HG03280 (cell line): ENCODE data around the gene MAPKAPK5.
"Not testable (repeated sequence)": the region's sequence is repeated elsewhere in the genome, so short reads cannot be mapped to it uniquely, and the experiment has no call there.

Experiments
- ATAC-seq: cut with Tn5 transposase; IDR thresholded peaks from one replicate; pipeline ENCODE4 v1.9.1; 2021; ENCODE audit warnings: mild to moderate bottlenecking, moderate library complexity; ENCODE audit not compliant: unreplicated experiment

The MAPKAPK5 gene

DNA sequence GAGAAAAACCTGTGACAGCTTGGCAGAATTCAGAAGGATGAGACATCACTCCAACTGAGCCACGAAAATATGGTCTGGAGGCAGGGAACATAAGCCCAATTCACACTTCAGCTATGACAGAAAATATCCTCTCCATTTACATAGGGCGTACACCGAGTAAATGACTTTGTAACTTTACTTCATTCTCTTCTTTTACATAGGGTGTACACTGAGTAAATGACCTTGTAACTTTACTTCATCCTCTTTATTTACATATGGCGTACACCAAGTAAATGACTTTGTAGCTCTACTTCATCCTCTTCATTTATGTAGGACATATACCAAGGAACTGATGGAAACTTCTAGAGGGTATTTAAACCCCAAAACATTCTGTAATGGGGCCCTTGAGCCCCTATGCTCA lies 14.1 kb upstream of the MAPKAPK5 start:
- no peak for ATAC-seq

DNA sequence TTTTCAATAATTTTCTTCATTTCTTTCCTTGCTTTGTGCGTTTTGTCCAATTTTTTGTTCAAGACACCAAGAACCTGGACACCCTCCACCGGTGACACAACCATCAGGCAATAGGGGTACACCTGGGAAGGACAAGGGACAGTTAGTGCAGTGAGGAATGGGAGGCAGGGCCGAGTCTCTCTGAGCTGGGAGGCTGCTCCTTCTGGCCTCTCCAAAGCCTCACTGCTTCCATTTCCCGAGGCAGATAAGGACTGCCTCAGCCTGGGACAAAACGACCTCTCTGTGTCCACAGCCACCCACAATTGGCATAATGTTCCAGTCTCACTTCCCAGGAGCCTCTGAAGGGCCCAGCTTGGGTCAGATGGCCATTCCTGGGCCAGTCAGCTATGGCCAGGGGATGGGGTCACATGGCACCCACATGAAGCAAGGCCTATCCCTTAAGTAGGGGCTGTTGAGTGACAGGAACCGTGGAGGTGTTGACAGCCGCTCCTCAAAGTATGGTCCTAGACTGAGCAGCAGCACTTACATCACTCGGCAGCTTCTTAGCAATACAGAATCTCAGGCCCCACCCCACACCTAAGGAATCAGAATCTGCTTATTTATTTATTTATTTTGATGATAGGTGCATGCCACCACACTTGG lies 13.6 kb upstream of the MAPKAPK5 start:
- no peak for ATAC-seq

DNA sequence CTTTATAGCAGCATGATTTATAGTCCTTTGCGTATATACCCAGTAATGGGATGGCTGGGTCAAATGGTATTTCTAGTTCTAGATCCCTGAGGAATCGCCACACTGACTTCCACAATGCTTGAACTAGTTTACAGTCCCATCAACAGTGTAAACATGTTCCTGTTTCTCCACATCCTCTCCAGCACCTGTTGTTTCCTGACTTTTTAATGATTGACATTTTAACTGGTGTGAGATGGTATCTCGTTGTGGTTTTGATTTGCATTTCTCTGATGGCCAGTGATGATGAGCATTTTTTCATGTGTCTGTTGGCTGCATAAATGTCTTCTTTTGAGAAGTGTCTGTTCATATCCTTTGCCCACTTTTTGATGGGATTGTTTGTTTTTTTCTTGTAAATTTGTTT lies 12.4 kb upstream of the MAPKAPK5 start:
- not testable (repeated sequence) for ATAC-seq

DNA sequence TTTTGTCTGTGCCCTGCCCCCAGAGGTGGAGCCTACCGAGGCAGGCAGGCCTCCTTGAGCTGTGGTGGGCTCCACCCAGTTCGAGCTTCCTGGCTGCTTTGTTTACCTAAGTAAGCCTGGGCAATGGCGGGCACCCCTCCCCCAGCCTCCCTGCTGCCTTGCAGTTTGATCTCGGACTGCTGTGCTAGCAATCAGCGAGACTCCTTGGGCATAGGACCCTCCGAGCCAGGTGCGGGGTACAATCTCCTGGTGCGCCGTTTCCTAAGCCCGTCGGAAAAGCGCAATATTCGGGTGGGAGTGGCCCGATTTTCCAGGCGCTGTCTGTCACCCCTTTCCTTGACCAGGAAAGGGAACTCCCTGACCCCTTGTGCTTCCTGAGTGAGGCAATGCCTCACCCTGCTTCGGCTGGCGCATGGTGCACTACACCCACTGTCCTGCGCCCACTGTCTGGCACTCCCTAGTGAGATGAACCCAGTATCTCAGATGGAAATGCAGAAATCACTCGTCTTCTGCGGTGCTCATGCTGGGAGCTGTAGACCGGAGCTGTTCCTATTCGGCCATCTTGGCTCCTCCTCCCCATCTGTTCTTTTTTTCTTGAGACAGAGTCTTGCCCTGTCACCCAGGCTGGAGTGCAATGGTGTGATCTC lies 7.2 kb upstream of the MAPKAPK5 start:
- ATAC-seq: not testable (repeated sequence)

DNA sequence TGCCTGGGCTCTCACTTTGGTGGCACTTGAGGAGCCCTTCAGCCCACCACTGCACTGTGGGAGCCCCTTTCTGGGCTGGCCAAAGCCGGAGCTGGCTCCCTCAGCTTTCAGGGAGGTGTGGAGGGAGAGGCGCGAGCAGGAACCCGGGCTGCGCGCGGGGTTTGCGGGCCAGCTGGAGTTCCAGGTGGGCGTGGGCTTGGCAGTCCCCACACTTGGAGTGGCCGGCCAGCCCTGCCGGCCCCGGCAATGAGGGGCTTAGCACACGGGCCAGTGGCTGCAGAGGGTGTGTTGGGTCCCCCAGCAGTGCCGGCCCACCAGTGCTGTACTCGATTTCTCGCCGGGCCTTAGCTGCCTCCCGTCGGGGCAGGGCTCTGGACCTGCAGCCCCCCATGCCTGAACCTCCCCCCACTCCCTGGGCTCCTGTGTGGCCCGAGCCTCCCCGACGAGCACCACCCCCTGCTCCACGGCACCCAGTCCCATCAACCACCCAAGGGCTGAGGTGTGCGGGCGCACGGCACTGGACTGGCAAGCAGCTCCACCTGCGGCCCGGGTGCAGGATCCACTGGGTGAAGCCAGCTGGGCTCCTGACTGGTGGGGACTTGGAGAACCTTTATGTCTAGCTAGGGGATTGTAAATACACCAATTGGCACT lies 6.4 kb upstream of the MAPKAPK5 start:
- ATAC-seq: not testable (repeated sequence)

DNA sequence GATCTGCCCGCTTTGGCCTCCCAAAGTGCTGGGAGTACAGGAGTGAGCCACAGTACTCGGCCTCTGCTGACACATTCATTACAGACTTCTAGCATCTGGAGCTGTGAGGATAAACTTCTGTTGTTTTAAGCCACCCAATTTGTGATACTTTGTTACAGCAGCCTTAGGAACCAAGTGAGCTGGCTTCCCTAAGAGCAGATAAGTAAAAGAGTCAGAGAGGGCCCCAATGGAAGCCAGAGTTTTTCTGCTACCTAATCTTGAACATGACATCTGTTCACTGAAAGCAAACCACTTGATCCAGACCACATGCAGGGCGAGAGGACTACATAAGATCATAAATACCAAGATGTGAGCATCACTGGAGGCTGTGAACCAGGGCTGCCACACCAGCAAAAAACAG lies 3.7 kb upstream of the MAPKAPK5 start:
- ATAC-seq: no peak

DNA sequence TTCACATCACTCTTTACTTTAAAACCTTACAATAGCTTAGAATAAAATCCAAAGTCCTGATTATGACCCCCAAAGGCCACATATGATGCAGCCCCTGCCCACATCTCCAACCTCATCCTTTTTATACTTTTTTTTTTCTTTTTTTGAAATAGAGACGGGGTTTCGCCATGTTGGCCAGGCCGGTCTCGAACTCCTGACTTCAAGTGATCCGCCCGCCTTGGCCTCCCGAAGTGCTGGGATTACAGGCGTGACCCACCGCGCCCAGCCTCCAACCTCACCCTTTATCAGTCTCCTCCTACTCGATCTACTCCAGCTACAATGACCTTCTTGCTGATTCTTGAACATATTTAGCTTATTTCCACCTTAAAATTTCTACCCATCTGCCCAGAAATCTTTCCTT lies 1.2 kb upstream of the MAPKAPK5 start:
- no peak for ATAC-seq

DNA sequence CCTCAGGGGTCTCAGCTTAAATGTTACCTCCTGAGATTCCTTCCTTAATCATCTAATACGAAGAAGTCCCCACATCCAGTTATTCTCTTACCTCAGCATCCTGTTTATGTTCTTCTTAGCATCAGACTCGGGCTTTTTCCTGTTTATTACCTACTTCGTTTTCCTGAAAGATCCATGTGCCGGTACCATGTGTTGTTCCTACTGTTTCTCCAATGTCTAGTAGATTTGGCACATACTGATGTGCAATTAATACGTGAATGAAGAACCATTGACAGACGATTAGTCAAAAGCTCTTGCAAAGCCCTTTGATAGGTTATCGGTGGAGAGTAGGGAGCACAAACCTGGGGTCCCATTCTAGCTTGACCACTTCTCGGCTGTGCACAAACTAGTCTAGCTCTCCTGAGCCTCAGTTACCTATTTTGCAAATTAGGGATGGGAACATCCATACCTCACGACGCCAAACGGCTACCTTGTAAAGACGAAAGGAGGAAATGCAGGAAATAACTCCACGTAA lies 735 bp upstream of the MAPKAPK5 start:
- peak; percentile 3 for ATAC-seq

DNA sequence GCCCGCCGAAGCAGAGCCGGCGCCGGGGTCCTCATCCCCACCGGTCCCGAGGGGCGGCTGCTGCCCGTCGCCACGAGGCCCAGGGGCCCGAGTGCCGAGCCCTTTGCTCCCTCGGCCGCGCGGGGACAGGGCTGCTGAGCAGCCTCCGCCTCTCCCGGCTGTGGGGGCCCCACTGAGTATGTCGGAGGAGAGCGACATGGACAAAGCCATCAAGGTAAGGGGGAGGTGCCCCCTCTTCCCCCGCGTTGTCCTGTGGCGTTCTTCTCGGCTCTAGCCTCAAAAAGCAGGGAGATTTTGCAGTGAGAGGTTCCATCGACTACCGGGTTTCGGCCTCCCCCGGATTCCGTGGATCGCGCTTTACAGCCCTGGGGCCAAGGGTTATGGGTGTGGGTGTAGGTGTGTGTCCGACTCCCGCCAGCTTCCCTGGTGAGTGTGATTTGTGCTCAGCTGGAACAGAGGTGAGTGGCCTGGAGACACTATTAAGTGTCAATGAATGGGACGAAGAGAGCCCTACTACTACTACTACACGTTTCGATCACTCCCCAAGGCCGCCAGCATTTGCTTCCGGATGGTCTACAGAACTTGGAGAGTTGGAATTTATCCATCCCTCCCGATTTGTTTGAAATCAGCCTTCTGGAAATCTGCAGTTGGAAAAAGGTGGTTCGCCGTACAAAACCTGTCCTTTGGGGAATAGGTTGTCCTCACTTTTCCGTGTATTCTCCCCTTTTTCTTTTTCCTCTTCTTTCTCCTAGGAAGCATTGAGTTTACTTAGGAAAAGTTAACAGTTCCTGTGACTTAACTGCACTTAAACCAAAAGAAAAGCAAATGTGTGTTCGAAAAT lies 748 bp downstream of the MAPKAPK5 start:
- ATAC-seq: peak; percentile 35

DNA sequence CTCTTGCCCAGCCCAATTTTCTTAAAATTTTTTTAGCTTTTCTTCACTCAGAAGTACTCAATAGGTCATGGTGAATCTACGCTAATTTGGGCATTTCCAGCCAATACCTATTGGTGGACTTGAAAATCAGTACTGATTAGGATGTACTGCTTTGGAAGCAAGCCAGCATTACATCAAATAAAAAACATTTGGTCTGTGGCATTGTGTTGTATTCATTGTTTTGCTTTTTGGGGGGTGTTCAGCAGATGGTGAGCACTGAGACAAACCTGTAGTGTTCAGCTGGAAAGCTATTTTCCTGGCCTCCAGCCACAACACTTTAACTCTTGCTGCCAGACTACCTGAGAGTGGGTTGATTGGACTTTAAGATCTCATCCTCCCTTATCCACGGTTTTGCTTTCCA lies 4.0 kb downstream of the MAPKAPK5 start:
- no peak for ATAC-seq

DNA sequence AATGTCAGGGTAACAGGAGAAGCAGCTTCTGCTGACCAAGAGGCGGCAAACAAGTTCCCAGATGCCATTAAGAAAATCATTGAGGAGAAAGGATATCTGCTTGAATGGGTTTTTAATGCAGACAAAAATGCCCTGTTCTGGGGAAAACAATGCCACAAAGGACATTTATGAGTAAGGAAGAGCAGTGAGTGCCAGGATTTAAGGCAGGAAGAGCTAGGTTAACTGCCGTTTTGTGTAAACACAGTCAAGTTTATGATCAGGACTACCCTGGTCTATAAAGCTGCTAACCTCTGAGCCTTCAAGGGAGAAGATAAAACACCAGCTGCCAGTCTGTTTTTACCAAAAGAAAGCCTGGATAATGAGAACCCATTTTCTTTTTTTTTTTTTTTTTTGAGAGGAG lies 8.5 kb downstream of the MAPKAPK5 start:
- ATAC-seq: no peak

DNA sequence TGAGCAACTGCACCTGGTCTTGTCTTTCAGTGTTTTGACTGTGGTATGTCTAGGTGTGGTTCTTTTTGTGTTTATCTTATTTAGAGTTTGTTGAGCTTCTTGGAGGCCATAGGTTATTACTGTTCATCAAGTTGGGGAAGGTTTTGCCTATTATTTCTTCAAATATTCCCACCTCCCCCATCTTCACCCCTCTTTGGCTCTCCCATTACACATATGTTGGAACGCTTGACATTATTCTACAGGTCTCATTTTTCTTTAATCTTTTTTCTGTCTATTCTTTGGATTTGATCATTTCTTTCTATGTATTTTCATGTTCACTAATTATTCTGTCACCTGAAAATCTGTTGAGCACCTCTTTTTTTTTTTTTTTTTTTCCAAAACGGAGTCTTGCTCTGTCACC lies 16.2 kb downstream of the MAPKAPK5 start:
- no peak for ATAC-seq

DNA sequence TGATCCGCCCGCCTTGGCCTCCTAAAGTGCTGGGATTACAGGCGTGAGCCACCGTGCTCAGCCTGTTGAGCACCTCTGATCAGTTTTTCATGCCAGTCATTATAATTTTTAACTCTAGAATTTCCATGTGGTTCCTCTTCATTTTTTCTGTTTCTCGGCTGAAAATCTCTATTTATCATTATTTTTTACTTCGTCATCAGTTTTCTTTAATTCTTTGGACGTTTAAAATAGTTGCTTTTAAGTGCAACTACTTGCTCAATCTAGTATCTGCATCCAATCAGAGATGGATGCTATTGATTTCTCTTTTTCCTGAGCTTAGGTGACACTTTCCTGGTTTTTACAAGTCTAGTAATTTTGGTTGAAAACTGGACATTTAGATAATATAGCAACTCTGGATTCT lies 16.8 kb downstream of the MAPKAPK5 start:
- ATAC-seq: no peak

DNA sequence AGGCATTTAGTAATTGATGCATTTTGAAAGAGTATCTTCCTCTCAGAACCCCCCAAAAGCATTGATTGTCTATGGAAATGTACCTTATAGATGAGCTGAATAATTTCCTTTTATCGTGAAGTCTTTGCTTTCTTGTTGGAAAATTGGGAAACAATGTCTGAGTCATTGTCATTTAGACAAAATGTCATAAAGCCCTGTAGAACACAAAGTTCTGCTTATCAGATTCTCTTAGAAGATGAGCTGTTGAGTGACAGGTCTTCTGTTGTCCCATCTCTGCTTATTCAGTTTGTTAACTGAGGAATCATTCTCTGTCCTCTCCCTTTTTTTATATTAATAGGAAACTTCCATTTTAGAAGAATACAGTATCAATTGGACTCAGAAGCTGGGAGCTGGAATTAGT lies 22.9 kb downstream of the MAPKAPK5 start:
- ATAC-seq: no peak

DNA sequence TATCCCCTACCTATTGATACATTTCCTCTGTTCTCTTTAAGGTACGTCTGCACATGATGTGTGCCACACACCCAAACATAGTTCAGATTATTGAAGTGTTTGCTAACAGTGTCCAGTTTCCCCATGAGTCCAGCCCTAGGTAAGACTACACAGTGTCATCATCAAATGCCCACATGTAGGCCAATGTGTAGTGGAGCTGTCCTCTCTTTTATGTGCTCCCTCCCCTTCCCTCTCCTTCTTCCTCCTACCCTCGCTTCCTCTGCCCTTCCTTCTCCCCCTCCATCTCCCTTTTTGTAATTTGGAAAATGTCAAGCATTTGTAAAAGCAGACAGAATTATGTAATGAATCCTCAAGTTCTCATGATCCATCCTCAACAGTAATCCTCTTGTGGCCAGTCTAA lies 25.5 kb downstream of the MAPKAPK5 start:
- ATAC-seq: no peak

DNA sequence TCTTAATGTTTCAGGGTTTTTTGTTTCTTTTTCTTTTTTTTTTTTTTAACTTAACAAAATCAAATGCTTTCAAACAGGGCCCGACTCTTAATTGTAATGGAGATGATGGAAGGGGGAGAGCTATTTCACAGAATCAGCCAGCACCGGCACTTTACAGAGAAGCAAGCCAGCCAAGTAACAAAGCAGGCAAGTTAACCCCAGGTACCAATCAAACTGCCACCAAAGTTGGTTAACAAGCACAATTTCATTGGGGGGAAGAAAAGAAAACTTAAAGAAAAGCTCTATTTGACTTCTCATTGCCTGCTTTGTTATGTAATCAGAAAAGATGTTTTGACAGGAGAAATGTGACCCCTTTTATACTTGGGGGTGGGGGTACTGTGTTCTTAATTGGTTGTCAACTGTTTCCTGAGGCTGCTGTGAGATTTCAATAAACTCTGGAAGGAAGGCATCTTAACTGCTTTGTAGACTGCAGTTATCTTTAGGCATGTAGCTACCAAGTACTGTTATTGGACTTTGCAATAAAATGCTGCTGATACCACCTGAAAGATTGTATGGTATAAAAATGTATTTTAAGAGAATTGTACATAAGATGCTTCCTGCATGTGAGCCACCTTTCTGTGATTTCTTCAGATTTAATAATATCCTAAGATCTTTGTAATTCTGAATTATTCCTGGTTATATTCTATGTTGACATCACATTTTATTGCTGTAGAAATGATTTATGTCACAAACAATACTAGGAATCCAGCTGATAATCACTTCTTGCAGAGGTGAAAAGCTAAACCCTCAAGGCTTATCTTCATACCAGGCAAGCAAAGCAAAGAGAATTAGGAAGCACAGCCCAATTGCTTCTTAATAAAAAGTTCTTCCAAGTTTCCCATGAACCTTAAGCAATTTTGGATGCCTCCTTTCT lies 26.9 kb downstream of the MAPKAPK5 start:
- no peak for ATAC-seq

DNA sequence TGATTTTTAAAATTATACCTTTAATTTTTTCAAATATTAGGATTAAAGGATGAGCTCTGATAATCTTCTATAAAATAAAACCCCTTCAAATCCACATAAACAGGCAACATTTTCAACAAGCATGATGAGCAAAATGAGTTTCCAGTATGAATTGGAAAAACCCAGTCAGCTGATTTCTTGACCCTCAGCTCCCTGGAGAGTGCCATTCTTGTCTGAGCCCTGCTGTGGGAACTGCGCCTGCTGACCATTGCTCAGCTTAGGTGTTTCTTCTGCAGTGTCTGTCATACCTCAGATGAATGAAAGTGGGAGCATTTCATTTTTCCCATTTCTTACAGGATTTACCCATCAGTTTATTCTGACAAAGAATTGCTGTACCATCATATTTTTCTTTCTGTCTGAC lies 27.6 kb downstream of the MAPKAPK5 start:
- no peak for ATAC-seq

DNA sequence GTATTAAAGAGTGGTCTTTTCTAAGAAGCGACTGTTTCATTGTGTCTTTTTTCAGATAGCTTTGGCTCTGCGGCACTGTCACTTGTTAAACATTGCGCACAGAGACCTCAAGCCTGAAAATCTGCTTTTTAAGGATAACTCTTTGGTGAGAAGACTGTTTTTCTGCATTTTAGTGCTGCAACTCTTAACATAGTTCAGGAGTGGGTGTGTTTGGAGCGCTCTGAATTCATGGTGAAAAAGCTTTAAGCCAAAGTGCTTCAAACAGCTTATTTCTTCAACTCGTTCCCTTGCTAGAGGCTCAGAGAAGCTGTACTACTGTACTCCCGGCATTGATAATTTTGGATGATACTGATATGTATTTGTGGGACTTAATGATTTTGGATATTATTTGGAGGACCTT lies 28.2 kb downstream of the MAPKAPK5 start:
- no peak for ATAC-seq

DNA sequence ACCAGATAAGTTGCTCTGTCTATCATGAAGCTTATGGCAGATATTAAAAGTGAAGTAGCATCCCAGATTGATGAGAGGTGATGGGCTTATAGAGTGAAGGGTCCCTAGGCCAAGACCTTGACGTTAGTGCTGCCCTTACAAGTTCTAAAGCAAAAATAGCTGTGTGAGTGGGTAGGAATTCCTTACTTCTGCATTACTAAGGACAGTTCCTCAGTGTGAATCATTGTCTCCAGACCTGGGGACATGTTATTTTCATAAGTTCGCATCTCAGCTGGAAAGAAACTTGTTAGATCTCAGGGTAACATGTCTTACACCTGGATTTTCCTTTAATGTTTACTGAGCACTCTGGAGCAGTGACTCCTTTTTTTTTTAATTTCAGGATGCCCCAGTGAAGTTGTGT lies 28.7 kb downstream of the MAPKAPK5 start:
- ATAC-seq: no peak

DNA sequence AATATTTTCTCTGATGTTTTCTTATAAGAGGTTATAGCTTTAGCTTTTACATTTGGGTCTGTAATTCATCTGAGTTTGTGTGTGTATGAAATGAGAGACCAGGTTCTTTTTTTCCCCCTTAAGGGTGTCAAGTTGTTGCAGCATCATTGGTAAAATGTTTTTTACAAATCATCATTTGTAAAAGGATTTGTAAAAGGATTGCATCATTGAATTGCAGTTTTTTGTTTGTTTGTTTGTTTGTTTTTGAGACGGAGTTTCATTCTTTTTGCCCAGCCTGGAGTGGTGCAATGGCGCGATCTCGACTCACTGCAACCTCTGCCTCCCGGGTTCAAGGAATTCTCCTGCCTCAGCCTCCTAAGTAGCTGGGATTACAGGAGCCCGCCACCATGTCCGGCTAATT lies 31.1 kb downstream of the MAPKAPK5 start:
- ATAC-seq: no peak
